ENCODE data around the gene FDX2.

GRCh38 chr19:10328558-10329429 is 13.0 kb upstream of the FDX2 start:
- TF ChIP-seq MAX (CRISPR knock-in tag; IDR thresholded peaks at IDR 0.05) = no peak
- TF ChIP-seq CTCF (IDR thresholded peaks at IDR 0.05) = no peak
- TF ChIP-seq SMAD4 (CRISPR knock-in tag; IDR thresholded peaks at IDR 0.05) = no peak
- no peak for TF ChIP-seq TEAD4 (CRISPR knock-in tag; IDR thresholded peaks at IDR 0.05)

Data from WTC11 (cell line).